DND-41 (cell line): Measurements from ENCODE around the gene ACOX3.

Experiments
- ATAC-seq: fragments of 200-7000 bp; cut with Tn5 transposase; 3 replicates; pipeline ENCODE4 v1.9.1; 2021; ENCODE audit warnings: low read depth; ENCODE audit not compliant: insufficient read depth
- DNase-seq: peaks from one replicate; pipeline ENCODE4 v3.0.0-alpha.2; 2020
- H2AFZ ChIP-seq: 2 replicates; pipeline ENCODE4 v1.6.0; 2012; ENCODE audit warnings: low read depth, low read length
- H3K27ac ChIP-seq: 2 replicates; pipeline ENCODE4 v1.5.1; 2012; ENCODE audit warnings: low read length, inconsistent platforms
- H3K27me3 ChIP-seq: fragments of 200-600 bp; sonication (generic); 2 replicates; pipeline ENCODE4 v1.6.0; 2012; ENCODE audit warnings: low read length, mild to moderate bottlenecking, inconsistent platforms; ENCODE audit not compliant: insufficient read depth, poor library complexity
- H3K36me3 ChIP-seq: 2 replicates; pipeline ENCODE4 v1.5.1; 2012; ENCODE audit warnings: low read length, inconsistent platforms; ENCODE audit not compliant: insufficient read depth
- H3K4me1 ChIP-seq: 2 replicates; pipeline ENCODE4 v1.5.1; 2012; ENCODE audit warnings: mild to moderate bottlenecking, low read length; ENCODE audit not compliant: insufficient read depth
- H3K4me2 ChIP-seq: 2 replicates; pipeline ENCODE4 v1.6.0; 2012; ENCODE audit warnings: mild to moderate bottlenecking, moderate library complexity, low read length, inconsistent platforms; ENCODE audit not compliant: insufficient read depth
- H3K4me3 ChIP-seq, 2 experiments: fragments of 200-600 bp in 1 of 2; shearing (Covaris generic) in 1 of 2; 2 replicates each; pipeline ENCODE4 v1.5.1; 2012 to 2016; ENCODE audit warnings: inconsistent platforms in 2 of 2, low read length in 2 of 2, mild to moderate bottlenecking in 2 of 2, low read depth in 1 of 2, moderate library complexity in 1 of 2
- H3K79me2 ChIP-seq: 2 replicates; pipeline ENCODE4 v1.6.0; 2012; ENCODE audit warnings: low read length, inconsistent platforms; ENCODE audit not compliant: insufficient read depth
- H3K9ac ChIP-seq: 2 replicates; pipeline ENCODE4 v1.6.0; 2012; ENCODE audit warnings: low read depth, mild to moderate bottlenecking, inconsistent platforms, low read length, moderate library complexity
- H3K9me3 ChIP-seq: 2 replicates; pipeline ENCODE4 v1.5.1; 2012; ENCODE audit warnings: low read length, moderate library complexity, mild to moderate bottlenecking, inconsistent platforms; ENCODE audit not compliant: insufficient read depth, severe bottlenecking
- H4K20me1 ChIP-seq: 2 replicates; pipeline ENCODE4 v1.6.0; 2012; ENCODE audit warnings: low read length; ENCODE audit not compliant: insufficient read depth
- EZH2 ChIP-seq: IDR thresholded peaks from 3 replicates; pipeline ENCODE4 v1.6.1; 2012; ENCODE audit warnings: borderline replicate concordance, low read depth, mild to moderate bottlenecking, moderate library complexity, low read length, inconsistent platforms; ENCODE audit not compliant: severe bottlenecking
- TF ChIP-seq, protein P1 (sequence below): IDR thresholded peaks from 2 replicates; pipeline ENCODE4 v1.5.1; 2012; ENCODE audit warnings: borderline replicate concordance, low read length, moderate library complexity, mild to moderate bottlenecking; ENCODE audit not compliant: poor library complexity, severe bottlenecking; ENCODE audit errors: extremely low read depth

ACOX3 gene

DNA sequence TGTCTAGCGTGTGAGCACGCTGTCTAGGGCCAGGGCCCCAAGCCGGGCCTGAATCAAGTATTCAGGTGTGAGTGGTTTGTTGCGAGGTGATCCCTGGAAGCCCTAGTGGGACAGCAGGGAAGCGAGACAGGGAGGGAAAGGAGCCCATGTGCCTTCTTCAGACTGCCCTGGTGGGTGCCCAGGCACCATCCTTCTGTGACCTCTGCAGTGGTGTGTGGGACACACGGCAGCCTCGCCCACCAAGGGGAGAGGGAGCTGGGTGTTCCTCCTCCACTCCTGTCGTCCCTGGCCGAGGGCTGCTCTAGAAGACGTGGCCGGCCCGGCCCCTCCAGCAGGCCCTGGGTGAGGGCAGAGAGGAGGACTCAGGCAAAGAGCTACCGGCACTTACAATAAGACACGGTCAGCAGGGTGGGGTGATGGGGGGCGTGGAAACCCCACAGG is 123.6 kb downstream of the ACOX3 start:
- Histone ChIP-seq H3K9me3 (no peaks in the 10 kb centered on the region), H2AFZ (no peak overlapping the region), H3K27me3 (no peaks in the 10 kb centered on the region), H3K79me2 (no peaks in the 10 kb centered on the region), H3K4me1 (0 out of 2 replicates have a peak, but pooled peaks cover 5% of the 10 kb centered on the region), H3K27ac (no peak overlapping the region), H3K9ac (no peak overlapping the region), H3K4me3 (no peak overlapping the region), H3K36me3 (no peaks in the 10 kb centered on the region), H4K20me1 (no peaks in the 10 kb centered on the region), H3K4me2 (no peak overlapping the region)
- TF ChIP-seq, protein P1, sequence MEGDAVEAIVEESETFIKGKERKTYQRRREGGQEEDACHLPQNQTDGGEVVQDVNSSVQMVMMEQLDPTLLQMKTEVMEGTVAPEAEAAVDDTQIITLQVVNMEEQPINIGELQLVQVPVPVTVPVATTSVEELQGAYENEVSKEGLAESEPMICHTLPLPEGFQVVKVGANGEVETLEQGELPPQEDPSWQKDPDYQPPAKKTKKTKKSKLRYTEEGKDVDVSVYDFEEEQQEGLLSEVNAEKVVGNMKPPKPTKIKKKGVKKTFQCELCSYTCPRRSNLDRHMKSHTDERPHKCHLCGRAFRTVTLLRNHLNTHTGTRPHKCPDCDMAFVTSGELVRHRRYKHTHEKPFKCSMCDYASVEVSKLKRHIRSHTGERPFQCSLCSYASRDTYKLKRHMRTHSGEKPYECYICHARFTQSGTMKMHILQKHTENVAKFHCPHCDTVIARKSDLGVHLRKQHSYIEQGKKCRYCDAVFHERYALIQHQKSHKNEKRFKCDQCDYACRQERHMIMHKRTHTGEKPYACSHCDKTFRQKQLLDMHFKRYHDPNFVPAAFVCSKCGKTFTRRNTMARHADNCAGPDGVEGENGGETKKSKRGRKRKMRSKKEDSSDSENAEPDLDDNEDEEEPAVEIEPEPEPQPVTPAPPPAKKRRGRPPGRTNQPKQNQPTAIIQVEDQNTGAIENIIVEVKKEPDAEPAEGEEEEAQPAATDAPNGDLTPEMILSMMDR = no peak
- no peak for TF ChIP-seq EZH2
- DNase-seq (no peak), ATAC-seq (no peak)
